ENCODE measurements around the gene ADAMTSL3. TPM values are rescaled to one million over a fixed set of nuclear protein-coding genes. Genes with fewer than 3 reads are reported as not detected.

ADAMTSL3 gene
- total RNA-seq, 1 experiment from 2014 or later: 0.05 TPM

- H3K9ac ChIP-seq (ENCODE audit: low read length): no peak overlapping the region
- no peaks in the 10 kb centered on the region; the same call in 1 of the 2 replicates for H3K27me3 ChIP-seq (ENCODE audit: insufficient read depth, low read length)
- no peak overlapping the region for H3K4me2 ChIP-seq (ENCODE audit: low read length)
- intact Hi-C loops (cut with micrococcal nuclease): no loop called here
- no peaks in the 10 kb centered on the region for H3K36me3 ChIP-seq (ENCODE audit: control insufficient read depth in 1 of 2, insufficient read depth in 2 of 2, low read length in 2 of 2)
- no peak overlapping the region for H2AFZ ChIP-seq (ENCODE audit: low read depth, low read length, poor library complexity, severe bottlenecking)
- no peaks in the 10 kb centered on the region for H3K4me1 ChIP-seq (ENCODE audit: control insufficient read depth in 1 of 2, insufficient read depth in 2 of 2, low read length in 2 of 2)
- H3K27ac ChIP-seq (ENCODE audit: low read depth, low read length): no peak overlapping the region
- ATAC-seq (no peak), DNase-seq (ENCODE audit: low read depth, low spot score) (no peak)
- CTCF ChIA-PET: no interaction called here
- RAD21 ChIA-PET (ENCODE audit: low non-redundant PET in 1 of 2, low total read pairs in 2 of 2, uncharacterized antibody in 2 of 2, unreplicated experiment in 2 of 2): no interaction called here
- H3K9me3 ChIP-seq (ENCODE audit: control insufficient read depth in 1 of 2, insufficient read depth in 1 of 2, low read depth in 1 of 2, low read length in 2 of 2): no peaks in the 10 kb centered on the region
- H4K20me1 ChIP-seq (ENCODE audit: insufficient read depth): no peaks in the 10 kb centered on the region
- H3K9me2 ChIP-seq (ENCODE audit: insufficient read depth): no peaks in the 10 kb centered on the region
- POLR2A ChIA-PET: no interaction called here
- TF ChIP-seq MAX (IDR thresholded peaks at IDR 0.05) (no peak), ATF3 (IDR thresholded peaks at IDR 0.05) (no peak), EGR1 (IDR thresholded peaks at IDR 0.05; ENCODE audit: low read depth) (no peak), SIN3A (IDR thresholded peaks at IDR 0.05; ENCODE audit: low read depth) (no peak), ZNF274 (IDR thresholded peaks at IDR 0.05; ENCODE audit: low read depth, low read length) (no peak), EZH2phosphoT487 (IDR thresholded peaks at IDR 0.05; ENCODE audit: borderline replicate concordance) (no peak), CTCF (IDR thresholded peaks at IDR 0.05 in 2 of 3, conservative IDR thresholded peaks at IDR 0.05 in 1 of 3; ENCODE audit: borderline replicate concordance in 1 of 3, insufficient read depth in 1 of 3, low read depth in 2 of 3, low read length in 2 of 3) (no peak), CEBPB (IDR thresholded peaks at IDR 0.05; ENCODE audit: low read depth) (no peak), SRF (IDR thresholded peaks at IDR 0.05; ENCODE audit: low read depth) (no peak), JUND (IDR thresholded peaks at IDR 0.05) (no peak), RAD21 (IDR thresholded peaks at IDR 0.05; ENCODE audit: low read depth) (no peak), POLR2AphosphoS5 (IDR thresholded peaks at IDR 0.05; ENCODE audit: low read depth, low read length) (no peak), YY1 (IDR thresholded peaks at IDR 0.05; ENCODE audit: extremely low read depth, insufficient replicate concordance, low read depth, low read length) (no peak), SP1 (IDR thresholded peaks at IDR 0.05; ENCODE audit: low read depth) (no peak), ZFX (IDR thresholded peaks at IDR 0.05) (no peak), TCF7L2 (IDR thresholded peaks at IDR 0.05; ENCODE audit: borderline replicate concordance, extremely low read depth, insufficient read depth, insufficient read length) (no peak), EZH2 (IDR thresholded peaks at IDR 0.05) (no peak), ZBTB33 (IDR thresholded peaks at IDR 0.05; ENCODE audit: extremely low read depth, insufficient replicate concordance, low read length) (no peak)
- no TSS peak for BruUV-seq (replicated peaks)
- H3K79me2 ChIP-seq (ENCODE audit: insufficient read depth, low read length): no peaks in the 10 kb centered on the region
- H3K4me3 ChIP-seq (replicated peaks in 1 of 2; ENCODE audit: low read depth in 1 of 2, low read length in 2 of 2): no peak overlapping the region
These were observed 16.8 kb downstream of the ADAMTSL3 start for GRCh38 chr15:83670672-83671229.

All from HCT116 (cell line).